ENCODE measurements around the gene FBXL19.

FBXL19 gene

GRCh38 chr16:30947859-30948666, 24.7 kb downstream of the FBXL19 start:
- no peak for TF ChIP-seq CTCF (IDR thresholded peaks at IDR 0.05)
- Histone ChIP-seq H3K27ac (peak overlapping the region; percentile 96), H3K4me1 (ENCODE audit: control insufficient read depth in 1 of 2, insufficient read depth in 1 of 2, low read depth in 1 of 2, low read length in 1 of 2) (peaks cover 55 to 63% of the 10 kb centered on the region in 2 experiments), H3K36me3 (peaks cover under 1% of the 10 kb centered on the region), H3K9me3 (no peaks in the 10 kb centered on the region), H3K27me3 (no peaks in the 10 kb centered on the region), H3K4me3 (ENCODE audit: low read depth in 1 of 2, low read length in 1 of 2) (peak overlapping the region; percentile 95 to 97)

- H3K4me3 ChIP-seq (ENCODE audit: low read depth in 1 of 2, low read length in 1 of 2), result peak within 1 kb of the TSS; percentile 95 to 97
- H3K27me3 ChIP-seq, result no peaks in the 10 kb centered on the region
- H3K9me3 ChIP-seq, result no peaks in the 10 kb centered on the region
- peak within 1 kb of the TSS; percentile 96 for H3K27ac ChIP-seq
- peak; percentile 25 for TF ChIP-seq CTCF (IDR thresholded peaks at IDR 0.05)
- peaks cover 10% of the 10 kb centered on the region for H3K36me3 ChIP-seq
- peaks cover 55 to 69% of the 10 kb centered on the region in 2 experiments for H3K4me1 ChIP-seq (ENCODE audit: control insufficient read depth in 1 of 2, insufficient read depth in 1 of 2, low read depth in 1 of 2, low read length in 1 of 2)
Observed at GRCh38 chr16:30948667-30949649, 25.6 kb downstream of the FBXL19 start, which contains the start of gene ORAI3. TSS of gene ORAI3 (plus strand) at chr16:30949068. CDS start at chr16:30949290, 222 bp downstream.

- H3K4me3 ChIP-seq (ENCODE audit: low read depth in 1 of 2, low read length in 1 of 2), result peak overlapping the region; percentile 95 to 97
- H3K9me3 ChIP-seq, result no peaks in the 10 kb centered on the region
- peak overlapping the region; percentile 96 for H3K27ac ChIP-seq
- H3K4me1 ChIP-seq (ENCODE audit: control insufficient read depth in 1 of 2, insufficient read depth in 1 of 2, low read depth in 1 of 2, low read length in 1 of 2), result peaks cover 52 to 64% of the 10 kb centered on the region in 2 experiments
- H3K27me3 ChIP-seq, result no peaks in the 10 kb centered on the region
- H3K36me3 ChIP-seq, result peaks cover 19% of the 10 kb centered on the region
- TF ChIP-seq CTCF (IDR thresholded peaks at IDR 0.05), result no peak
Observed at GRCh38 chr16:30949650-30950515, 26.5 kb downstream of the FBXL19 start.

GRCh38 chr16:30950516-30951065, 27.2 kb downstream of the FBXL19 start:
- Histone ChIP-seq H3K36me3 (peaks cover 22% of the 10 kb centered on the region), H3K4me1 (ENCODE audit: control insufficient read depth in 1 of 2, insufficient read depth in 1 of 2, low read depth in 1 of 2, low read length in 1 of 2) (peaks cover 45 to 57% of the 10 kb centered on the region in 2 experiments), H3K4me3 (ENCODE audit: low read depth in 1 of 2, low read length in 1 of 2) (peak overlapping the region; percentile 95 to 97), H3K27ac (peak overlapping the region; percentile 96), H3K9me3 (no peaks in the 10 kb centered on the region), H3K27me3 (no peaks in the 10 kb centered on the region)
- no peak for TF ChIP-seq CTCF (IDR thresholded peaks at IDR 0.05)

Measured in neutrophil (primary cell).